Pancreas (tissue), 10 donors: ENCODE results near the gene BLOC1S5. TPM values are rescaled to one million over a fixed set of nuclear protein-coding genes. Genes with fewer than 3 reads are reported as not detected.
A peak's percentile ranks its signal among the peaks of the same experiment; 100 is the strongest.

ENCODE experiments used
- ATAC-seq, 4 donors: fragments of 200-7000 bp; cut with Tn5 transposase; one replicate each; pipeline versions ENCODE4 v1.8.0 to v1.9.1; 2020; ENCODE audit warnings: mild to moderate bottlenecking in 4 of 4, moderate library complexity in 4 of 4
- DNase-seq, 6 donors: peaks; one replicate each; pipeline ENCODE4 v3.0.0-alpha.2; 2020
- FAIRE-seq: peaks from 2 replicates; lab custom pipeline; 2012; peaks lifted over from hg19 to GRCh38; lab: Jason Lieb, UNC
- H3K27ac ChIP-seq, 4 donors: fragments of 200-600 bp; sonication (generic); 1 replicate in 3 of 4; 2 replicates in 1 of 4; pipeline versions ENCODE4 v1.5.0 to v1.8.0; 2020
- H3K27me3 ChIP-seq, 4 donors: fragments of 200-600 bp; one replicate each; pipeline ENCODE4 v1.8.0; 2021
- H3K36me3 ChIP-seq, 3 donors: fragments of 200-600 bp; sonication (generic) in 1 of 3; one replicate each; pipeline versions ENCODE4 v1.5.0 to v1.8.0; 2020 to 2021
- H3K4me1 ChIP-seq, 3 donors: fragments of 200-600 bp; one replicate each; pipeline ENCODE4 v1.8.0; 2021
- H3K4me3 ChIP-seq, 4 donors: fragments of 200-600 bp; sonication (generic) in 2 of 4; one replicate each; pipeline versions ENCODE4 v1.5.0 to v1.8.0; 2020 to 2021
- H3K9me3 ChIP-seq, 4 donors: fragments of 200-600 bp; one replicate each; pipeline ENCODE4 v1.8.0; 2021
- CTCF ChIP-seq, 4 donors: fragments of 200-600 bp; sonication (generic) in 3 of 4; IDR thresholded peaks; one replicate each; pipeline versions ENCODE4 v1.5.0 to v1.8.0; 2021; ENCODE audit warnings: antibody characterized with exemption in 4 of 4
- WGBS, 2 donors: extraction: QIAGEN DNeasy Blood & Tissue Kit; methylation state at CpG; one replicate each; pipeline ENCODE4 v1.1.7; 2013; 5-methylcytosine and 5-hydroxymethylcytosine counted together
- intact Hi-C, 3 donors: fragments of 100-400 bp; cut with DNase I; formaldehyde crosslinking; loops; one replicate each; pipeline versions ENCODE4 v1.11.1 to v1.14.2; 2022
- polyA plus RNA-seq, 2 donors: library from polyadenylated mRNA; stranded (reverse); fragments of 200-250 nt; gene quantifications; one replicate each; pipeline ENCODE4 v1.2.3, GENCODE V29; 2013
- total RNA-seq, 6 donors: library from RNA; stranded (reverse); fragmentation: NEBNext Ultra II Directional in 4 of 6; extraction: Animal tissue kit (Norgen Biotek cat#: 25700) in 4 of 6; gene quantifications; one replicate each; pipeline versions ENCODE4 v1.2.1 to v1.2.4, GENCODE V29; 2021 to 2023
- donor health status: healthy with polysubstance abuse.
- donor health status: DM: no; HTN: no; CAD: no; lungs with moderate emphysema.
- donor health status: DM: no; HTN: no; CAD: no.
- donor health status: control.
- donor health status: control.
- donor health status: Bipolar disorder and iron deficiency.
- donor health status: DM: yes; HTN: yes; CAD: no.
- donor health status: DM: no; HTN: no; CAD: no.
- donor health status: DM: no; HTN: no; CAD: no.
- donor health status: DM: yes; HTN: yes; CAD: no.

Gene BLOC1S5
- total and polyA plus RNA-seq, 8 donors: 2.6 to 9.0 (median 4.5) TPM

GRCh38 chr6:8082954-8083858 is 19.0 kb upstream of the BLOC1S5 start:
- DNase-seq (peak in 4 of 6 donors; percentile 23 to 50 (median 29)), ATAC-seq (peak; percentile 66 to 71 (median 68)), FAIRE-seq (no peak)
- WGBS, 2 donors: 22 to 28% methylated on average over 11 of the region's 11 CpGs
- Histone ChIP-seq H3K36me3 (no peaks in the 10 kb centered on the region), H3K27me3 (no peaks in the 10 kb centered on the region), H3K27ac (peak overlapping the region in 3 of 4 donors; percentile 3 to 77 (median 60)), H3K4me3 (no peak overlapping the region), H3K4me1 (peaks cover 4 to 59% (median 40%) of the 10 kb centered on the region in 3 donors), H3K9me3 (no peaks in the 10 kb centered on the region)
- no peak for TF ChIP-seq CTCF (IDR thresholded peaks at IDR 0.05)
- intact Hi-C loops: no loop called here

GRCh38 chr6:8082572-8082953 is 18.4 kb upstream of the BLOC1S5 start:
- FAIRE-seq: no peak
- Histone ChIP-seq H3K27me3 (no peaks in the 10 kb centered on the region), H3K27ac (peak overlapping the region in 3 of 4 donors; percentile 3 to 77 (median 60)), H3K4me3 (no peak overlapping the region), H3K4me1 (peaks cover 4 to 59% (median 40%) of the 10 kb centered on the region in 3 donors), H3K9me3 (no peaks in the 10 kb centered on the region), H3K36me3 (no peaks in the 10 kb centered on the region)
- TF ChIP-seq CTCF (IDR thresholded peaks at IDR 0.05): no peak
- intact Hi-C loops: no loop called here
- no peak for ATAC-seq
- WGBS, 2 donors: 57 to 75% methylated on average over 1 of the region's 1 CpG
- no peak for DNase-seq

GRCh38 chr6:8080362-8081151 is 16.4 kb upstream of the BLOC1S5 start:
- H3K27me3 ChIP-seq: no peaks in the 10 kb centered on the region
- H3K27ac ChIP-seq: peak overlapping the region in 1 of 4 donors; percentile 29
- FAIRE-seq (no peak), ATAC-seq (peak; percentile 25 to 55 (median 43)), DNase-seq (no peak)
- H3K4me3 ChIP-seq: no peak overlapping the region
- peaks cover 4 to 55% (median 40%) of the 10 kb centered on the region in 3 donors for H3K4me1 ChIP-seq
- no peak for TF ChIP-seq CTCF (IDR thresholded peaks at IDR 0.05)
- intact Hi-C loops: no loop called here
- H3K9me3 ChIP-seq: no peaks in the 10 kb centered on the region
- WGBS, 2 donors: 27 to 41% methylated on average over 4 of the region's 4 CpGs
- H3K36me3 ChIP-seq: no peaks in the 10 kb centered on the region

DNA sequence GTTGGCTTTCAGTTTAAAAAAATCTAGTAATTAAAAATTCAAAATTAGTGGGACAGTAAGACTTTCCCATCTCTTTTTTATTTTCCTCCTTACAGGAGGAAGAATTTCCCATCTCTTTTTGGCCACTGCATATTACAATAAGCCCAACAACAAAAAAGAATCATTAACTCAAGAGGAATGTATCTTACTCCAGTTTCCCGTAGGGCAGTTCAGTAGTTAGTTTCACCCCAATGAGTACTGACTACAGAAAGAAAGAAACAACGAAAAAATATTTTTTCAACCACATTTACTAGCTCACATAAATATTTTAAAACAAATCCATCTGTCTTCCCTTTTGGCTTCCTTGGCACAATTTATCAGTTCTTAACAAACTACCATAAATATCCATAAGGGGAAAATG is 14.9 kb upstream of the BLOC1S5 start:
- ATAC-seq: no peak
- no peak for FAIRE-seq
- Histone ChIP-seq H3K9me3 (no peaks in the 10 kb centered on the region), H3K36me3 (no peaks in the 10 kb centered on the region), H3K4me1 (peaks cover 4 to 41% (median 28%) of the 10 kb centered on the region in 3 donors), H3K4me3 (no peak overlapping the region), H3K27ac (peak overlapping the region in 1 of 4 donors; percentile 29), H3K27me3 (no peaks in the 10 kb centered on the region)
- intact Hi-C loops: no loop called here
- DNase-seq: no peak
- 64 to 68% methylated on average over 2 of the region's 2 CpGs for WGBS, 2 donors
- no peak for TF ChIP-seq CTCF (IDR thresholded peaks at IDR 0.05)
